WI38 (cell line): Measurements from ENCODE around the gene CDC20.

Experiments used
- H3K4me3 ChIP-seq: 2 replicates; pipeline ENCODE4 v1.5.1; 2011; ENCODE audit warnings: low read depth, mild to moderate bottlenecking, control low read depth, low read length
- TF ChIP-seq, protein P1 (sequence below): IDR thresholded peaks from 2 replicates; pipeline ENCODE4 v1.5.1; 2012; ENCODE audit warnings: low read depth, mild to moderate bottlenecking, control low read depth, low read length

CDC20 gene

DNA sequence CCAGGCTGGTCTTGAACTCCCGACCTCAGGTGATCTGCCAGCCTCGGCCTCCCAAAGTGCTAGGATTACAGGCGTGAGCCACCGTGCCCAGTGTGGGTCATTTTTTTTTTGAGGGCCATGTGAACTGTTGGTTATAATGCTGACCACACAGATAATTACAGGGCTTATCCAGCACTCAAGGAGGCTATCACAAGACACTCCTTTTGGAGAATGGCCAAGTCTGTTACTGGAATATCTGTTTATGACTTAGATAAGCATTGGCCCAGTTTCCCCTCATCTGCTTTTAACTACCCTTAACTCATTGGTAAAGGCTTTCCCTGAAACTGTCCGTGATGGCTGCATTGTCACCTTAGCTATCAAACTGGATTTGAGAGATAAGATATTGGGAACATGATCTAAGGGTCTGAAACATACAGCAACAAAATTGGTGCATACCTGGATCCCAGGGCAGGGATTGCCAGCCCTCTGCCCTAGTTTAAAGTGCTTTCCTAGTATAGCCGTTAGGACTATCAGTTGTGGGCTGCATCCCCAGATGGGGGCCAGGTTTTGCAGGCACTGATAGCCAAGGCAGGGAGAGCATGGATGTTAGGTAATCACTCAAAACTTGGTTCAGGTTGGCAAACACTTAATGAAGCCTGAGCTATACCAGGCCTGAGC is 46.6 kb downstream of the CDC20 start:
- TF ChIP-seq, protein P1, sequence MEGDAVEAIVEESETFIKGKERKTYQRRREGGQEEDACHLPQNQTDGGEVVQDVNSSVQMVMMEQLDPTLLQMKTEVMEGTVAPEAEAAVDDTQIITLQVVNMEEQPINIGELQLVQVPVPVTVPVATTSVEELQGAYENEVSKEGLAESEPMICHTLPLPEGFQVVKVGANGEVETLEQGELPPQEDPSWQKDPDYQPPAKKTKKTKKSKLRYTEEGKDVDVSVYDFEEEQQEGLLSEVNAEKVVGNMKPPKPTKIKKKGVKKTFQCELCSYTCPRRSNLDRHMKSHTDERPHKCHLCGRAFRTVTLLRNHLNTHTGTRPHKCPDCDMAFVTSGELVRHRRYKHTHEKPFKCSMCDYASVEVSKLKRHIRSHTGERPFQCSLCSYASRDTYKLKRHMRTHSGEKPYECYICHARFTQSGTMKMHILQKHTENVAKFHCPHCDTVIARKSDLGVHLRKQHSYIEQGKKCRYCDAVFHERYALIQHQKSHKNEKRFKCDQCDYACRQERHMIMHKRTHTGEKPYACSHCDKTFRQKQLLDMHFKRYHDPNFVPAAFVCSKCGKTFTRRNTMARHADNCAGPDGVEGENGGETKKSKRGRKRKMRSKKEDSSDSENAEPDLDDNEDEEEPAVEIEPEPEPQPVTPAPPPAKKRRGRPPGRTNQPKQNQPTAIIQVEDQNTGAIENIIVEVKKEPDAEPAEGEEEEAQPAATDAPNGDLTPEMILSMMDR: no peak
- H3K4me3 ChIP-seq: no peak overlapping the region

DNA sequence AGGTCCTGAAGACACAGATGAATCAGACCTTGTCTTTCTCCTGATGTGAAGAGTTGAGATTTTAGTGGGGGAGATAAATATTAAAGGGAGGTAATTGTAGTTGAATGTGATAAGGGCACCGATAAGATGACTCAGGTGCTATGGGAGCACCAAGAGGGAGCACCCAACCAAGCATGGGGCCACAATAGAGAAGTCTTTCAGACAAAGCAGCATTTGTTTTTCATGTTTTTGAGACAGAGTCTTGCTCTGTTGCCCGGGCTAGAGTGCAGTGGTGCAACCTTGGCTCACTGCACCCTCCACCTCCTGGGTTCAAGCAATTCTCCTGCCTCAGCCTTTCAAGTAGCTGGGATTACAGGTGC is 47.1 kb downstream of the CDC20 start:
- no peak overlapping the region for H3K4me3 ChIP-seq
- TF ChIP-seq, protein P1: no peak

DNA sequence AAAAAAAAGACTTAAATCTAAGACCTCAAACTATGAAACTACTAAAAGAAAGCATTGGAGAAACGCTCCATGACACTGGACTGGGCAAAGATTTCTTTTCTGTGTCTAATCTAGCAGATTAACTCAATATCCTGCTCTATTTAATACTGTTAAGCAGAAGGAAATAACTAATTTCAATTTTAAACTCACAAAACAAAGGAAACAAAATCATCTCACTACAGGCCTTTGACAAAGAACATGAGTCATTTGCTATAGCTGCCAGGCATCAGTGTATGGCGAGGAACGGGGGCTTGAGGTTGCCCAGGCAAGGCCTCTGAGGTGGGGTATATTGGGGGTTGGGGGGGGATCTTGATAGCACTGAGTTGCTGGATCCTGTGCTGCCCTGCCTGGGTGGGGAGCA is 51.8 kb downstream of the CDC20 start:
- no peak overlapping the region for H3K4me3 ChIP-seq
- TF ChIP-seq, protein P1: no peak
